Stimulated activated memory B cell treated with anti-CD40 and anti-IgM and Interleukin-4, amounts not matched to agents 10 μg/mL and 1 μg/mL and 100 μg/mL, for 72 hours (primary cell): ENCODE results near the gene UVSSA.
"Not testable (repeated sequence)": the region's sequence is repeated elsewhere in the genome, so short reads cannot be mapped to it uniquely, and the experiment has no call there.

Experiments
- ATAC-seq: fragments of 150-1000 bp; cut with Tn5 transposase; 2 replicates; pipeline ENCODE4 v1.10.0; 2021
- H3K27ac Mint-ChIP-seq: one replicate; pipeline ENCODE4 v1.8.0; 2022; ENCODE audit warnings: mild to moderate bottlenecking, mixed read lengths
- H3K27me3 Mint-ChIP-seq: one replicate; pipeline ENCODE4 v1.8.0; 2022; ENCODE audit warnings: mixed read lengths
- H3K36me3 Mint-ChIP-seq: one replicate; pipeline ENCODE4 v1.8.0; 2022; ENCODE audit warnings: mixed read lengths
- H3K4me1 Mint-ChIP-seq: one replicate; pipeline ENCODE4 v1.8.0; 2022; ENCODE audit warnings: mixed read lengths
- H3K4me3 Mint-ChIP-seq: one replicate; pipeline ENCODE4 v1.8.0; 2022; ENCODE audit warnings: mild to moderate bottlenecking, moderate library complexity, mixed read lengths
- H3K9me3 Mint-ChIP-seq: one replicate; pipeline ENCODE4 v1.8.0; 2022; ENCODE audit warnings: mixed read lengths

UVSSA gene

GRCh38 chr4:1325681-1326635 lies 21.1 kb upstream of the UVSSA start:
- no peak for ATAC-seq
- Mint-ChIP-seq H3K27ac (no peak overlapping the region), H3K4me3 (no peak overlapping the region), H3K9me3 (no peaks in the 10 kb centered on the region), H3K4me1 (no peaks in the 10 kb centered on the region), H3K27me3 (no peaks in the 10 kb centered on the region), H3K36me3 (peaks cover 32% of the 10 kb centered on the region)

- no peaks in the 10 kb centered on the region for H3K9me3 Mint-ChIP-seq
- peaks cover 35% of the 10 kb centered on the region for H3K36me3 Mint-ChIP-seq
- no peak overlapping the region for H3K27ac Mint-ChIP-seq
- H3K4me3 Mint-ChIP-seq = no peak overlapping the region
- no peaks in the 10 kb centered on the region for H3K27me3 Mint-ChIP-seq
- ATAC-seq = no peak
- H3K4me1 Mint-ChIP-seq = peaks cover 4% of the 10 kb centered on the region
Observed at GRCh38 chr4:1326751-1327525, 20.1 kb upstream of the UVSSA start.

- Mint-ChIP-seq H3K27ac (no peak overlapping the region), H3K4me1 (peaks cover 5% of the 10 kb centered on the region), H3K27me3 (no peaks in the 10 kb centered on the region), H3K36me3 (peaks cover 35% of the 10 kb centered on the region), H3K9me3 (no peaks in the 10 kb centered on the region), H3K4me3 (no peak overlapping the region)
- ATAC-seq = no peak
Observed at GRCh38 chr4:1327526-1328266, 19.3 kb upstream of the UVSSA start.

- no peak overlapping the region for H3K27ac Mint-ChIP-seq
- peaks cover 35% of the 10 kb centered on the region for H3K36me3 Mint-ChIP-seq
- ATAC-seq = no peak
- peaks cover 5% of the 10 kb centered on the region for H3K4me1 Mint-ChIP-seq
- no peaks in the 10 kb centered on the region for H3K9me3 Mint-ChIP-seq
- H3K4me3 Mint-ChIP-seq = no peak overlapping the region
- H3K27me3 Mint-ChIP-seq = no peaks in the 10 kb centered on the region
Observed at GRCh38 chr4:1328267-1329155, 18.5 kb upstream of the UVSSA start.

- no peaks in the 10 kb centered on the region for H3K27me3 Mint-ChIP-seq
- peaks cover 5% of the 10 kb centered on the region for H3K4me1 Mint-ChIP-seq
- no peaks in the 10 kb centered on the region for H3K9me3 Mint-ChIP-seq
- H3K27ac Mint-ChIP-seq = no peak overlapping the region
- peak overlapping the region; percentile 11 for H3K4me3 Mint-ChIP-seq
- no peak for ATAC-seq
- peaks cover 41% of the 10 kb centered on the region for H3K36me3 Mint-ChIP-seq
Observed at GRCh38 chr4:1329408-1330371, 17.3 kb upstream of the UVSSA start.

- peak; percentile 37 for ATAC-seq
- H3K4me1 Mint-ChIP-seq = peaks cover 5% of the 10 kb centered on the region
- no peaks in the 10 kb centered on the region for H3K9me3 Mint-ChIP-seq
- no peaks in the 10 kb centered on the region for H3K27me3 Mint-ChIP-seq
- no peak overlapping the region for H3K27ac Mint-ChIP-seq
- H3K36me3 Mint-ChIP-seq = peaks cover 46% of the 10 kb centered on the region
- H3K4me3 Mint-ChIP-seq = no peak overlapping the region
Observed at GRCh38 chr4:1330761-1331590, 16.0 kb upstream of the UVSSA start.

- peaks cover 5% of the 10 kb centered on the region for H3K4me1 Mint-ChIP-seq
- no peak overlapping the region for H3K27ac Mint-ChIP-seq
- no peak overlapping the region for H3K4me3 Mint-ChIP-seq
- no peaks in the 10 kb centered on the region for H3K27me3 Mint-ChIP-seq
- no peak for ATAC-seq
- H3K36me3 Mint-ChIP-seq = peaks cover 47% of the 10 kb centered on the region
- no peaks in the 10 kb centered on the region for H3K9me3 Mint-ChIP-seq
Observed at GRCh38 chr4:1331591-1332353, 15.2 kb upstream of the UVSSA start.

- no peak for ATAC-seq
- Mint-ChIP-seq H3K36me3 (peaks cover 52% of the 10 kb centered on the region), H3K4me3 (no peak overlapping the region), H3K9me3 (peaks cover under 1% of the 10 kb centered on the region), H3K27ac (no peak overlapping the region), H3K4me1 (peaks cover 12% of the 10 kb centered on the region), H3K27me3 (no peaks in the 10 kb centered on the region)
Observed at GRCh38 chr4:1332686-1333085, 14.3 kb upstream of the UVSSA start.

GRCh38 chr4:1333256-1333655 lies 13.8 kb upstream of the UVSSA start:
- Mint-ChIP-seq H3K27ac (no peak overlapping the region), H3K27me3 (no peaks in the 10 kb centered on the region), H3K9me3 (peaks cover 3% of the 10 kb centered on the region), H3K36me3 (peaks cover 58% of the 10 kb centered on the region), H3K4me3 (no peak overlapping the region), H3K4me1 (peaks cover 14% of the 10 kb centered on the region)
- ATAC-seq = no peak

GRCh38 chr4:1333851-1334578 lies 13.0 kb upstream of the UVSSA start:
- ATAC-seq = peak; percentile 79
- not testable (repeated sequence) for H3K27me3 Mint-ChIP-seq, H3K4me3 Mint-ChIP-seq, H3K9me3 Mint-ChIP-seq, H3K27ac Mint-ChIP-seq
- H3K4me1 Mint-ChIP-seq = peaks cover 14% of the 10 kb centered on the region
- peaks cover 63% of the 10 kb centered on the region for H3K36me3 Mint-ChIP-seq

- Mint-ChIP-seq H3K4me1 (peaks cover 14% of the 10 kb centered on the region), H3K9me3 (peaks cover 3% of the 10 kb centered on the region), H3K36me3 (peaks cover 63% of the 10 kb centered on the region), H3K27me3 (no peaks in the 10 kb centered on the region), H3K27ac (no peak overlapping the region), H3K4me3 (no peak overlapping the region)
- ATAC-seq = no peak
Observed at GRCh38 chr4:1334579-1334895, 12.5 kb upstream of the UVSSA start.
